GM06990 (cell line): ENCODE measurements around the gene CORO2B.

Source experiments
- DNase-seq: peaks from one replicate; pipeline ENCODE4 v3.0.0-alpha.2; 2011; ENCODE audit not compliant: insufficient read length; ENCODE audit errors: extremely low read depth
- H3K27me3 ChIP-seq: replicated peaks from 2 replicates; pipeline ENCODE4 v1.6.0; 2011; ENCODE audit warnings: low read length; ENCODE audit not compliant: control insufficient read depth, insufficient read depth
- H3K36me3 ChIP-seq: 2 replicates; pipeline ENCODE4 v1.5.1; 2011; ENCODE audit warnings: low read length; ENCODE audit not compliant: control insufficient read depth, insufficient read depth
- H3K4me3 ChIP-seq: replicated peaks from 2 replicates; pipeline ENCODE4 v1.5.1; 2011; ENCODE audit warnings: low read depth, mild to moderate bottlenecking, control low read depth, low read length
- CTCF ChIP-seq: IDR thresholded peaks from 2 replicates; pipeline ENCODE4 v1.5.1; 2011; ENCODE audit warnings: low read length, control low read depth, mild to moderate bottlenecking, inconsistent platforms; ENCODE audit not compliant: insufficient read depth, poor library complexity, severe bottlenecking

Gene CORO2B

DNA sequence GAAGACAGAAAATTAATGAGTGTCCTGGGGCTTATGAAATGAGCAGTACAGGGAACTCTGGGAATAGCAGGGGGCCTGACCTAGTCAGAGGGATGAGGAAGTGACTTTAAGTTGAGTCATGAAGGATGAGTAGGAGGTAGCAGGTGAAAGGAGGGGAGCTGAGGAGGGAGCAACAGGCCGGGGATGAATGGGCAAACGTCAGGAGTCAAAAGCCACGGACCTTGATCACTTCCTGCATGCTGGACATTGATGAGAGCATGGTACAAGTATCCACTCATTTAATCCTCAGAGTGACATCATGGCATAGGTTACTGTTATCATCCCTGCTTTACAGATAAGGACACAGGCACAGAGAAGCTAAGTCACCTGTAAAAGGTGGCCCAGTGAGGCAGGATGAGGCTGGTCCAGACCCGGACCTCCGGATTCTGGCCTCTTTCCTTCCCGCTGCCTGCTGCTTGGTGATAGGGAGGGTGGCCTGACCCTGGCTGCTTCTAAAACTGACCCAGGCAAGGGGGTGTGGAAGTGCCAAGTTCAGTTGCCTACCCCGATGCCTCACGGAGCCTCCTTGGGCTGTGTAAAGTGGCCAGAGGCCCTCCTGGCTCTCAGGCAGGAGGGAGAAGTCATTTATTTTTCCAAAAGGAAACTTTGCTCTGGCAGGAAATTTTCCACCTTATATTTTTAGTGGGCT lies 7.6 kb downstream of the CORO2B start:
- DNase-seq: no peak
- no peaks in the 10 kb centered on the region for H3K36me3 ChIP-seq
- no peak overlapping the region for H3K4me3 ChIP-seq
- H3K27me3 ChIP-seq: no peaks in the 10 kb centered on the region; the same call in none of the 2 replicates
- no peak for TF ChIP-seq CTCF

DNA sequence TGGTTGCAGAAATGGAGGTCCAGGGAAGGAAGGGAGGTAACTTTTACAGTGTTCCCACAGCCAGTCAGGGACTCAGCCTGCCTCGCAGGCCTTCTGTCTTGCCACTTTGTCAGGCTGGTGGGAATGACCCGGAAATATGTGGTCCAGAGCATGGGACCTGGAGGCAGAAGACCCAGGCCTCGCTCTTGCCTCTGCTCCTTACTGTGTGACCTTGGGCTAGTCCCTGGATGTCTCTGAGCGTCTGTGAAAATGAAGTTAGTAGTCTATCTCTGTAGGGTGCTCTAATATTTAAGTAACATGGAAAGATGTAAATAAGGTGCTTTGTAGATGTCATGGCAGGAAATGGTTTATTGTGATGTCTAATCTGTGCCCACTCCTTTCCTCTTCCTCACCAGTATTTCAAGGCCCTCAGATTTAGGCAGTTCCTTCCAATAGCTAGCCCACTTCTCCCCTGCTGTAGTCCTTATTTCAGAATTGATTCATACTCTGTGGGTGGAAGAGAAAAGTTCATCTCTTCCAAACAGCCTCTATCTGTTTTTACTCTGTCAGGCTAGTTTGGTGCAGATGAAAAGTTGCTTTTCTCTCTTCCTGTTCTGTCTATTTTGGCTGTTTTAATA lies 9.1 kb downstream of the CORO2B start:
- no peak for TF ChIP-seq CTCF
- Histone ChIP-seq H3K27me3 (peaks cover 2% of the 10 kb centered on the region), H3K4me3 (no peak overlapping the region), H3K36me3 (no peaks in the 10 kb centered on the region)
- DNase-seq: no peak

GRCh38 chr15:68589053-68589452 lies 10.3 kb downstream of the CORO2B start:
- no peak overlapping the region for H3K4me3 ChIP-seq
- DNase-seq: no peak
- H3K27me3 ChIP-seq: peaks cover 6% of the 10 kb centered on the region
- TF ChIP-seq CTCF: no peak
- H3K36me3 ChIP-seq: no peaks in the 10 kb centered on the region

DNA sequence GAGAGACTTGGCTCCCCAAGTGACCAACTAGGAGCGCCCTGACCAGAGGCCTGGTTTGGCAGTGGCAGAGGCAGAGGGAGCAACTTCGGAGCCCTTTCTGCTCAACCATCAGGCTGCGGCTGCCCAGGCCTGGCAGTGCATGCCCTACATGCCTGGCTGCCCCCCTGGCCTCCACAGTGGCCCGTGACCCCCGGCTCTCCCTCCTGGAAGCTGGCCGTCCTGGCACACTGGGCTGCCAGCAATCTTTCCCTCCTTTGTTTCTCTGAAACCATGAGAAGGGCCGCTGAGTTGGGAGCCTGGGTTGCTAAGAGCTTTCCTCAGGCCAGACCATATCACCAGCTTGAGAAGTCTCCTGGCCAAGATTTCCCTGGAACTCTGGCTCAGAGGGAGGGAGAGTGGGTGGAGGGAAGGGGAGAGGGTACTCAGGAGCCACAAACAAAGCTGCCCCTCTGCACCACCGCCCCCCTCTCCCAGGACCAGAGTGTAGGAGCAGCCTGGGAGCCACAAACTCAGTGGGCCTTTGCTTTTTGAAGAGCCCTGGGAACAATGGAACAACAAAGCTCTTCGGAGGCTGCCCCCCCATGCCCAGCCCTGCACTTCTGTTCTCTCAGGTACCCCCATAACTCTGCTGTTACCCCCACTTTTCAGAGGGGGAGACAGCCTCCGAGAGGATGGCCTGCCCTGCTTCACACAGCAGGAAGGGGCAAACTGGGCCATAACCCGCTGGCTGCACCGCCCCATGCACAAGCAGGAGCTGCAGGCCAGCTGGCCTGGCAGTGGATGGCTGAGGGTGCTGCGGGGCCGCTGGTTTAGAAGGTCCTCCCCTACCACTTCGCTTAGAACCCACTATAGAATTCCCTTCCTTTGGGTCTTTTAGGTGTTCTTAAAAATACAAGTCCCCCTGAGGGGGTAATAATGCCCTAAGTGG lies 11.3 kb downstream of the CORO2B start:
- no peaks in the 10 kb centered on the region for H3K36me3 ChIP-seq
- TF ChIP-seq CTCF: no peak
- no peak overlapping the region for H3K4me3 ChIP-seq
- DNase-seq: no peak
- peaks cover 6% of the 10 kb centered on the region for H3K27me3 ChIP-seq

GRCh38 chr15:68590721-68591389 lies 12.1 kb downstream of the CORO2B start:
- no peak for DNase-seq
- Histone ChIP-seq H3K27me3 (peaks cover 6% of the 10 kb centered on the region), H3K4me3 (no peak overlapping the region), H3K36me3 (no peaks in the 10 kb centered on the region)
- TF ChIP-seq CTCF: no peak
